HL-60 (cell line): Measurements from ENCODE around the gene GPR183.
A peak's percentile ranks its signal among the peaks of the same experiment; 100 is the strongest.

Experiments
- DNase-seq, 2 experiments: peaks; one replicate each; pipeline ENCODE4 v3.0.0-alpha.2; 2010 to 2020; ENCODE audit warnings: low read depth in 1 of 2, low spot score in 1 of 2
- H3K27ac ChIP-seq: fragments of 250-450 bp; sonication (Bioruptor Pico); replicated peaks from 2 replicates; pipeline ENCODE4 v1.5.1; 2020; ENCODE audit warnings: mild to moderate bottlenecking, moderate library complexity
- H3K27me3 ChIP-seq: fragments of 250-450 bp; sonication (Bioruptor Pico); 2 replicates; pipeline ENCODE4 v1.5.1; 2021; ENCODE audit warnings: mild to moderate bottlenecking, moderate library complexity; ENCODE audit not compliant: insufficient read depth, poor library complexity, severe bottlenecking
- H3K4me3 ChIP-seq: replicated peaks from 2 replicates; pipeline ENCODE4 v1.5.1; 2011; ENCODE audit warnings: mild to moderate bottlenecking, control low read depth, low read length; ENCODE audit not compliant: insufficient read depth
- CTCF ChIP-seq: IDR thresholded peaks from one replicate; pipeline ENCODE4 v1.5.1; 2011; ENCODE audit warnings: low read length, control low read depth, inconsistent platforms; ENCODE audit not compliant: insufficient read depth
- GABPA ChIP-seq: IDR thresholded peaks from 2 replicates; pipeline ENCODE4 v1.6.1; 2012; ENCODE audit warnings: low read depth
- POLR2AphosphoS5 ChIP-seq: IDR thresholded peaks from 2 replicates; pipeline ENCODE4 v1.6.1; 2012; ENCODE audit warnings: low read depth
- REST ChIP-seq: IDR thresholded peaks from 2 replicates; pipeline ENCODE4 v1.6.1; 2012; ENCODE audit warnings: low read depth; ENCODE audit not compliant: insufficient replicate concordance
- SPI1 ChIP-seq: IDR thresholded peaks from 2 replicates; pipeline ENCODE4 v1.6.1; 2012; ENCODE audit warnings: low read depth, mild to moderate bottlenecking, borderline replicate concordance

GPR183 gene

GRCh38 chr13:99287551-99287950 is 19.6 kb downstream of the GPR183 start:
- Histone ChIP-seq H3K27ac (peak overlapping the region; percentile 66), H3K27me3 (no peaks in the 10 kb centered on the region), H3K4me3 (no peak overlapping the region)
- DNase-seq: no peak
- TF ChIP-seq SPI1 (no peak), GABPA (no peak), REST (no peak), CTCF (no peak), POLR2AphosphoS5 (no peak)

GRCh38 chr13:99285432-99286182 is 21.6 kb downstream of the GPR183 start:
- H3K4me3 ChIP-seq: no peak overlapping the region
- no peaks in the 10 kb centered on the region for H3K27me3 ChIP-seq
- DNase-seq: no peak
- peak overlapping the region; percentile 1 for H3K27ac ChIP-seq
- TF ChIP-seq REST (no peak), POLR2AphosphoS5 (no peak), CTCF (no peak), GABPA (no peak), SPI1 (no peak)

- DNase-seq: no peak
- H3K27ac ChIP-seq: peak overlapping the region; percentile 94
- TF ChIP-seq GABPA: no peak
- peak; percentile 83 for TF ChIP-seq SPI1
- no peak for TF ChIP-seq CTCF
- no peak for TF ChIP-seq REST
- no peak for TF ChIP-seq POLR2AphosphoS5
- no peaks in the 10 kb centered on the region for H3K27me3 ChIP-seq
- no peak overlapping the region for H3K4me3 ChIP-seq
These were observed 24.7 kb downstream of the GPR183 start for GRCh38 chr13:99282264-99283231.
